Measurements from ENCODE around the gene BCL6B.
"Not testable (repeated sequence)": the region's sequence is repeated elsewhere in the genome, so short reads cannot be mapped to it uniquely, and the experiment has no call there.

BCL6B gene

GRCh38 chr17:7022781-7023571 lies at the start of gene BCL6B:
BCL6B (plus strand) TSS chr17:7023050; CDS start chr17:7023672, 622 bp downstream.
- no peak for DNase-seq

- not testable (repeated sequence) for DNase-seq
Observed at GRCh38 chr17:6979440-6979839, 43.4 kb upstream of the BCL6B start.

- DNase-seq: no peak
Observed at GRCh38 chr17:6981426-6981825, 41.4 kb upstream of the BCL6B start.

GRCh38 chr17:6985266-6985665 lies 37.6 kb upstream of the BCL6B start:
- DNase-seq: no peak

GRCh38 chr17:6986676-6987075 lies 36.2 kb upstream of the BCL6B start:
- DNase-seq: no peak

- no peak for DNase-seq
Observed at GRCh38 chr17:6989779-6990178, 33.1 kb upstream of the BCL6B start.

- not testable (repeated sequence) for DNase-seq
Observed at GRCh38 chr17:6993613-6994056, 29.2 kb upstream of the BCL6B start.

- DNase-seq: no peak
Observed at GRCh38 chr17:6994118-6994598, 28.7 kb upstream of the BCL6B start.

- DNase-seq: no peak
Observed at GRCh38 chr17:6994666-6995256, 28.1 kb upstream of the BCL6B start.

GRCh38 chr17:6995500-6996255 lies 27.2 kb upstream of the BCL6B start, which contains the start of gene ALOX12:
ALOX12 (plus strand) TSS chr17:6996049; CDS start chr17:6996118, 69 bp downstream.
- no peak for DNase-seq

- no peak for DNase-seq
Observed at GRCh38 chr17:6996256-6997011, 26.4 kb upstream of the BCL6B start.

GRCh38 chr17:6997171-6997570 lies 25.7 kb upstream of the BCL6B start:
- no peak for DNase-seq

GRCh38 chr17:6998855-6999508 lies 23.9 kb upstream of the BCL6B start:
- DNase-seq: no peak

GRCh38 chr17:7001318-7001961 lies 21.4 kb upstream of the BCL6B start:
- peak; percentile 33 to 54 for DNase-seq

GRCh38 chr17:7002288-7003047 lies 20.4 kb upstream of the BCL6B start:
- DNase-seq: no peak

- DNase-seq: no peak
Observed at GRCh38 chr17:7003745-7004144, 19.1 kb upstream of the BCL6B start.

- peak; percentile 44 to 86 for DNase-seq
Observed at GRCh38 chr17:7004398-7005253, 18.2 kb upstream of the BCL6B start.

GRCh38 chr17:7005716-7006115 lies 17.1 kb upstream of the BCL6B start:
- DNase-seq: no peak

- no peak for DNase-seq
Observed at GRCh38 chr17:7007143-7007542, 15.7 kb upstream of the BCL6B start.

GRCh38 chr17:7010523-7010922 lies 12.3 kb upstream of the BCL6B start:
- DNase-seq: no peak
